Right atrium auricular region (tissue), 2 donors: ENCODE data around the gene C6orf62. TPM values are rescaled to one million over a fixed set of nuclear protein-coding genes. Genes with fewer than 3 reads are reported as not detected.
"Not testable (repeated sequence)": the region's sequence is repeated elsewhere in the genome, so short reads cannot be mapped to it uniquely, and the experiment has no call there.

Experiments
- DNase-seq: peaks from one replicate; pipeline ENCODE4 v3.0.0-alpha.2; 2019; ENCODE audit warnings: low spot score
- H3K27ac ChIP-seq, 2 donors: fragments of 200-600 bp; sonication (generic); 1 replicate in 1 of 2; 2 replicates in 1 of 2; pipeline ENCODE4 v1.5.1; 2016 to 2019
- H3K27me3 ChIP-seq, 2 donors: fragments of 200-600 bp; sonication (generic); one replicate each; pipeline versions ENCODE4 v1.5.1 to v1.6.0; 2017 to 2019
- H3K36me3 ChIP-seq: fragments of 200-600 bp; sonication (generic); one replicate; pipeline ENCODE4 v1.5.1; 2016
- H3K4me1 ChIP-seq, 2 donors: fragments of 200-600 bp; sonication (generic); one replicate each; pipeline versions ENCODE4 v1.5.1 to v1.6.0; 2017 to 2019
- H3K4me3 ChIP-seq, 2 donors: fragments of 200-600 bp; sonication (generic); 1 replicate in 1 of 2; 2 replicates in 1 of 2; pipeline ENCODE4 v1.5.1; 2017 to 2019; ENCODE audit warnings: mild to moderate bottlenecking in 1 of 2, moderate library complexity in 1 of 2
- H3K9me3 ChIP-seq, 2 donors: fragments of 200-600 bp; sonication (generic); one replicate each; pipeline ENCODE4 v1.5.1; 2019
- CTCF ChIP-seq, 2 donors: fragments of 200-600 bp; sonication (generic); IDR thresholded peaks; one replicate each; pipeline ENCODE4 v1.5.1; 2019; ENCODE audit warnings: antibody characterized with exemption in 2 of 2
- total RNA-seq, 2 donors: library from RNA; depleted of rRNA; stranded (reverse); fragments of >200 nt; gene quantifications; one replicate each; pipeline ENCODE4 v1.1.0, GENCODE V29; 2016

The C6orf62 gene
- total RNA-seq, 2 donors from 2014 or later: 24.0 to 47.4 TPM

- TF ChIP-seq CTCF (IDR thresholded peaks at IDR 0.05): no peak
- no peaks in the 10 kb centered on the region for H3K9me3 ChIP-seq
- DNase-seq: no peak
These were observed 34.6 kb upstream of the C6orf62 start for GRCh38 chr6:24753545-24753944.

GRCh38 chr6:24752917-24753492 lies 34.1 kb upstream of the C6orf62 start:
- no peak for DNase-seq

More at GRCh38 chr6:24753545-24753944, 34.6 kb upstream of the C6orf62 start:
- H3K4me1 ChIP-seq: no peaks in the 10 kb centered on the region
- no peak overlapping the region for H3K4me3 ChIP-seq
- H3K27ac ChIP-seq: no peak overlapping the region
- no peaks in the 10 kb centered on the region for H3K36me3 ChIP-seq
- H3K27me3 ChIP-seq: no peaks in the 10 kb centered on the region

GRCh38 chr6:24752503-24752902 lies 33.5 kb upstream of the C6orf62 start:
- no peak for DNase-seq
- no peaks in the 10 kb centered on the region for H3K9me3 ChIP-seq
- no peak for TF ChIP-seq CTCF (IDR thresholded peaks at IDR 0.05)

More at GRCh38 chr6:24752917-24753492, 34.1 kb upstream of the C6orf62 start:
- Histone ChIP-seq H3K36me3 (no peaks in the 10 kb centered on the region), H3K27ac (no peak overlapping the region), H3K4me3 (no peak overlapping the region), H3K9me3 (no peaks in the 10 kb centered on the region), H3K27me3 (no peaks in the 10 kb centered on the region), H3K4me1 (no peaks in the 10 kb centered on the region)
- no peak for TF ChIP-seq CTCF (IDR thresholded peaks at IDR 0.05)

GRCh38 chr6:24750878-24751277 lies 31.9 kb upstream of the C6orf62 start:
- not testable (repeated sequence) for H3K27me3 ChIP-seq

More at GRCh38 chr6:24752503-24752902, 33.5 kb upstream of the C6orf62 start:
- no peaks in the 10 kb centered on the region for H3K36me3 ChIP-seq
- H3K27ac ChIP-seq: no peak overlapping the region
- H3K27me3 ChIP-seq: no peaks in the 10 kb centered on the region
- H3K4me3 ChIP-seq: no peak overlapping the region
- H3K4me1 ChIP-seq: no peaks in the 10 kb centered on the region

DNA sequence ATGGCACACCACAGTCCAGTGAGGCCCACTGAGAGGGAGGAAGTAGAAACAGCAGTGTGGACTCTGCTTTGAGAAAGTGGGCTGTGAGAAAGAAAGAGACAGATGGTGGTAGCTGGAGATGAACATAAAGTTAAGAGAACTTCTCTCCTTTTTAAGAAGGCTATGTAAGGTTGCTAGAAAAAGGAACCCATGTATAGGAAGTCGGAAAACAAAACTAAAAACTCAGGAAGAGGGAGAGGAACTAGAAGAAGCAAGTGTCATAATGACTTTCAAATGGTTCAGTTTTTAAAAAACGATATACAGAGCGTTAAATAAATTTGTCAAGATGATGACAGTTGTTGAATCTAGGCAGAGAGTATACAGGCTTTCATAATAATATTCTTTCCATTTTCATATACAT lies 30.3 kb upstream of the C6orf62 start:
- H3K27me3 ChIP-seq: no peaks in the 10 kb centered on the region
- H3K4me1 ChIP-seq: no peaks in the 10 kb centered on the region
- H3K4me3 ChIP-seq: no peak overlapping the region
- H3K9me3 ChIP-seq: no peaks in the 10 kb centered on the region
- DNase-seq: no peak
- H3K27ac ChIP-seq: no peak overlapping the region
- TF ChIP-seq CTCF (IDR thresholded peaks at IDR 0.05): no peak
- H3K36me3 ChIP-seq: no peaks in the 10 kb centered on the region

More at GRCh38 chr6:24750878-24751277, 31.9 kb upstream of the C6orf62 start:
- not testable (repeated sequence) for H3K4me1 ChIP-seq, H3K4me3 ChIP-seq, DNase-seq, H3K36me3 ChIP-seq, H3K27ac ChIP-seq, H3K9me3 ChIP-seq

DNA sequence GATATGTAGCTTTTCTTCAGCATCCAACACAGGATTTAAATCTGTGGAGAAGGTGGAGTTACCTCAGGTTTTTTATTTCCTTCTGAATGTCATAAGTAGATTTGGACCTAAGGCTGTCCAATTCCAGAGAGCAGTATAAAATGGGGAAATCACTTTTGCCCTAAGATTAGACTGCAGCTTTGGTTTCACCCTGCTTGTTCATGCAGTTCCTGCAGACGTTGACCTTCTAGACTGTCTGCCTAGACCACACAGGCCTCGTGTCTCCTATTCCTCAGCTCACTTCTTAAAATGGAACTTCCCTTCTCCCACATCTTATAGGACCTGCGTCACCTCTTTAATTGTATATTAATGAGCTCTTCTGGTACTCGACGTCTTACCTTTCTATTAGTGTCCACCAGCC lies 26.0 kb upstream of the C6orf62 start:
- Histone ChIP-seq H3K9me3 (no peaks in the 10 kb centered on the region), H3K4me3 (no peak overlapping the region), H3K36me3 (no peaks in the 10 kb centered on the region), H3K27me3 (no peaks in the 10 kb centered on the region), H3K4me1 (no peaks in the 10 kb centered on the region), H3K27ac (no peak overlapping the region)
- TF ChIP-seq CTCF (IDR thresholded peaks at IDR 0.05): no peak
- DNase-seq: no peak
